AG20443 (cell line): ENCODE results near the gene STARD13.

Experiments used
- DNase-seq: peaks from one replicate; pipeline ENCODE4 v3.0.0; 2012; ENCODE audit warnings: low spot score, mixed read lengths

Gene STARD13

GRCh38 chr13:33307843-33308242, 22.3 kb upstream of the STARD13 start:
- no peak for DNase-seq

GRCh38 chr13:33303855-33304597, 18.5 kb upstream of the STARD13 start:
- DNase-seq = peak; percentile 24

GRCh38 chr13:33299626-33300025, 14.1 kb upstream of the STARD13 start:
- DNase-seq = no peak

GRCh38 chr13:33296793-33297425, 11.4 kb upstream of the STARD13 start:
- no peak for DNase-seq

GRCh38 chr13:33292712-33293111, 7.2 kb upstream of the STARD13 start:
- no peak for DNase-seq

- no peak for DNase-seq
Measured at GRCh38 chr13:33290421-33290965, 4.9 kb upstream of the STARD13 start.

- DNase-seq = no peak
Measured at GRCh38 chr13:33289966-33290365, 4.4 kb upstream of the STARD13 start.

GRCh38 chr13:33287142-33287882, 1.8 kb upstream of the STARD13 start:
- no peak for DNase-seq

- no peak for DNase-seq
Measured at GRCh38 chr13:33286128-33286527, 573 bp upstream of the STARD13 start.

- DNase-seq = peak; percentile 9
Measured at GRCh38 chr13:33284916-33285315, 639 bp downstream of the STARD13 start.

- DNase-seq = peak; percentile 11
Measured at GRCh38 chr13:33284031-33284430, 1.5 kb downstream of the STARD13 start.

GRCh38 chr13:33283195-33283911, 2.2 kb downstream of the STARD13 start:
- DNase-seq = no peak

- peak; percentile 39 for DNase-seq
Measured at GRCh38 chr13:33281951-33282595, 3.5 kb downstream of the STARD13 start.

GRCh38 chr13:33280923-33281322, 4.6 kb downstream of the STARD13 start:
- no peak for DNase-seq

GRCh38 chr13:33280279-33280905, 5.2 kb downstream of the STARD13 start:
- DNase-seq = no peak

GRCh38 chr13:33279414-33280278, 5.9 kb downstream of the STARD13 start:
- peak; percentile 21 for DNase-seq

GRCh38 chr13:33278913-33279312, 6.6 kb downstream of the STARD13 start:
- no peak for DNase-seq

GRCh38 chr13:33277946-33278345, 7.6 kb downstream of the STARD13 start:
- no peak for DNase-seq

GRCh38 chr13:33277037-33277740, 8.4 kb downstream of the STARD13 start:
- no peak for DNase-seq
